Spleen (tissue), 7 donors: Measurements from ENCODE around the gene AKT1.

ENCODE experiments used
- CTCF ChIP-seq, 11 experiments: fragments of 200-600 bp in 7 of 11; fragments of 450-650 bp in 4 of 11; sonication (generic) in 4 of 11; IDR thresholded peaks in 8 of 11; conservative IDR thresholded peaks in 3 of 11; 1 replicate in 7 of 11; 2 replicates in 4 of 11; pipeline versions ENCODE4 v1.4.0 to v1.8.0; 2016 to 2021; ENCODE audit warnings: antibody characterized with exemption in 11 of 11, inconsistent platforms in 4 of 11, mild to moderate bottlenecking in 1 of 11
- POLR2A ChIP-seq, 3 donors: fragments of 450-650 bp; IDR thresholded peaks; one replicate each; pipeline ENCODE4 v1.5.1; 2017; ENCODE audit warnings: antibody characterized with exemption in 3 of 3, mild to moderate bottlenecking in 1 of 3
- donor health status: DM: no; HTN: no; CAD: no; lungs with moderate emphysema.
- donor health status: DM: no; HTN: no; CAD: no.
- donor health status: DM: no; HTN: no; CAD: no.

DNA sequence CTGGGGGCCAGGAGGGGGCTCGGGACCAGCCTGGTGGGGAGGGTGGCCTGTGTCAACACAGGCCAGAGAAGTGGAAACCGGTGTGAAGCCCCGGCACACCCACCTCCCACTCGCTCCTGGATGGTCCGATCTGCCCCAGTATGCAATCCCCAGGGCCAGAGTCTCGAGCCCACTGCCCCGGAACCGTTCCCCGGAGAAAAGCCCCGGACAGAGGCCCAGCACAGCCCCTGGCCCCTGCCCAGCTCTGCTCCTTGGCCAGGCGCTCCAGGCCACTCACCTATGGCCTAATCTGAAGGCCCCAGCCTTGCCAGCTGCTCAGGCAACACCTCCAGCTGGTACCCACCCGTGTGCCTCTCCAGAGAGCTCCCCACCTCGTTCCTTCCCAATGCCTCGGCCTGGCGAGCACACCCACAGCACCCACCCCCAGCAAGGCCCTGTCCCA is 17.7 kb downstream of the AKT1 start:
- TF ChIP-seq CTCF (IDR thresholded peaks at IDR 0.05 in 8 of 11, conservative IDR thresholded peaks at IDR 0.05 in 3 of 11) = no peak
- TF ChIP-seq POLR2A (IDR thresholded peaks at IDR 0.05) = no peak
